Suprapubic skin (tissue), 4 donors: ENCODE results near the gene TTC28. TPM values are rescaled to one million over a fixed set of nuclear protein-coding genes. Genes with fewer than 3 reads are reported as not detected.

ENCODE experiments used
- DNase-seq, 2 donors: peaks; one replicate each; pipeline ENCODE4 v3.0.0-alpha.2; 2019; ENCODE audit warnings: low spot score in 2 of 2
- H3K27ac ChIP-seq: fragments of 200-600 bp; sonication (generic); one replicate; pipeline ENCODE4 v1.5.1; 2019
- H3K27me3 ChIP-seq: fragments of 200-600 bp; sonication (generic); one replicate; pipeline ENCODE4 v1.5.1; 2019
- H3K36me3 ChIP-seq: fragments of 200-600 bp; sonication (generic); one replicate; pipeline ENCODE4 v1.5.1; 2019
- H3K4me1 ChIP-seq: fragments of 200-600 bp; sonication (generic); one replicate; pipeline ENCODE4 v1.5.1; 2019
- H3K4me3 ChIP-seq: fragments of 200-600 bp; sonication (generic); one replicate; pipeline ENCODE4 v1.5.1; 2019; ENCODE audit warnings: mild to moderate bottlenecking
- H3K9me3 ChIP-seq: fragments of 200-600 bp; sonication (generic); one replicate; pipeline ENCODE4 v1.5.1; 2019
- CTCF ChIP-seq, 2 donors: fragments of 200-600 bp in 1 of 2; fragments of 450-650 bp in 1 of 2; sonication (generic) in 1 of 2; IDR thresholded peaks; one replicate each; pipeline ENCODE4 v1.5.1; 2016 to 2019; ENCODE audit warnings: antibody characterized with exemption in 2 of 2, mild to moderate bottlenecking in 1 of 2, moderate library complexity in 1 of 2
- EP300 ChIP-seq: sonication (generic); formaldehyde crosslinking; IDR thresholded peaks from one replicate; pipeline ENCODE4 v1.6.1; 2017; ENCODE audit warnings: antibody characterized with exemption
- POLR2A ChIP-seq, 2 donors: fragments of 450-650 bp; IDR thresholded peaks; one replicate each; pipeline ENCODE4 v1.6.1; 2017; ENCODE audit warnings: antibody characterized with exemption in 2 of 2, mild to moderate bottlenecking in 2 of 2, moderate library complexity in 2 of 2
- POLR2AphosphoS5 ChIP-seq, 3 donors: sonication (generic); formaldehyde crosslinking; IDR thresholded peaks; one replicate each; pipeline ENCODE4 v1.6.1; 2017; ENCODE audit warnings: antibody characterized with exemption in 3 of 3
- WGBS: methylation state at CpG from one replicate; pipeline ENCODE4 v1.1.5; 2018; 5-methylcytosine and 5-hydroxymethylcytosine counted together
- total RNA-seq, 4 donors: library from RNA; depleted of rRNA; stranded (reverse); fragments of >200 nt; gene quantifications; one replicate each; pipeline ENCODE4 v1.1.0, GENCODE V29; 2016

The TTC28 gene
- total RNA-seq, 4 donors from 2014 or later = 8.1 to 23.1 (median 11.7) TPM

- H3K27me3 ChIP-seq = no peaks in the 10 kb centered on the region
- TF ChIP-seq CTCF (IDR thresholded peaks at IDR 0.05) (no peak), POLR2AphosphoS5 (IDR thresholded peaks at IDR 0.05) (no peak), EP300 (no peak), POLR2A (IDR thresholded peaks at IDR 0.05) (no peak)
- no peaks in the 10 kb centered on the region for H3K9me3 ChIP-seq
- H3K27ac ChIP-seq = no peak overlapping the region
- no peaks in the 10 kb centered on the region for H3K36me3 ChIP-seq
- WGBS = 92% methylated on average over 1 of the region's 1 CpG
- DNase-seq = no peak
- H3K4me3 ChIP-seq = no peak overlapping the region
- H3K4me1 ChIP-seq = no peaks in the 10 kb centered on the region
Measured at GRCh38 chr22:28428271-28428670, 251.4 kb downstream of the TTC28 start.

- H3K27me3 ChIP-seq = no peaks in the 10 kb centered on the region
- H3K4me3 ChIP-seq = no peak overlapping the region
- H3K9me3 ChIP-seq = no peaks in the 10 kb centered on the region
- WGBS = 65% methylated on average over 3 of the region's 3 CpGs
- TF ChIP-seq POLR2A (IDR thresholded peaks at IDR 0.05) (no peak), CTCF (IDR thresholded peaks at IDR 0.05) (no peak), EP300 (no peak), POLR2AphosphoS5 (IDR thresholded peaks at IDR 0.05) (no peak)
- no peak overlapping the region for H3K27ac ChIP-seq
- no peaks in the 10 kb centered on the region for H3K36me3 ChIP-seq
- DNase-seq = no peak
- H3K4me1 ChIP-seq = no peaks in the 10 kb centered on the region
Measured at GRCh38 chr22:28426346-28427132, 253.1 kb downstream of the TTC28 start.

GRCh38 chr22:28425211-28425610 lies 254.4 kb downstream of the TTC28 start:
- Histone ChIP-seq H3K9me3 (no peaks in the 10 kb centered on the region), H3K4me3 (no peak overlapping the region), H3K27me3 (no peaks in the 10 kb centered on the region), H3K27ac (no peak overlapping the region), H3K4me1 (no peaks in the 10 kb centered on the region), H3K36me3 (no peaks in the 10 kb centered on the region)
- no peak for TF ChIP-seq POLR2A (IDR thresholded peaks at IDR 0.05)
- WGBS = 92% methylated on average over 2 of the region's 2 CpGs
- DNase-seq = no peak

GRCh38 chr22:28424427-28425080 lies 255.1 kb downstream of the TTC28 start:
- H3K4me1 ChIP-seq = no peaks in the 10 kb centered on the region
- H3K4me3 ChIP-seq = no peak overlapping the region
- TF ChIP-seq POLR2AphosphoS5 (IDR thresholded peaks at IDR 0.05) = no peak
- TF ChIP-seq POLR2A (IDR thresholded peaks at IDR 0.05) = no peak
- TF ChIP-seq EP300 = no peak
- no peak for TF ChIP-seq CTCF (IDR thresholded peaks at IDR 0.05)
- no peaks in the 10 kb centered on the region for H3K9me3 ChIP-seq
- WGBS = 94% methylated on average over 2 of the region's 2 CpGs
- no peaks in the 10 kb centered on the region for H3K27me3 ChIP-seq
- H3K36me3 ChIP-seq = no peaks in the 10 kb centered on the region
- DNase-seq = no peak
- no peak overlapping the region for H3K27ac ChIP-seq

- no peaks in the 10 kb centered on the region for H3K36me3 ChIP-seq
- H3K27me3 ChIP-seq = no peaks in the 10 kb centered on the region
- H3K9me3 ChIP-seq = no peaks in the 10 kb centered on the region
- WGBS = 85% methylated on average over 2 of the region's 2 CpGs
- no peaks in the 10 kb centered on the region for H3K4me1 ChIP-seq
- TF ChIP-seq EP300 (no peak), POLR2AphosphoS5 (IDR thresholded peaks at IDR 0.05) (no peak), POLR2A (IDR thresholded peaks at IDR 0.05) (no peak), CTCF (IDR thresholded peaks at IDR 0.05) (no peak)
- no peak overlapping the region for H3K4me3 ChIP-seq
- H3K27ac ChIP-seq = no peak overlapping the region
- DNase-seq = no peak
Measured at GRCh38 chr22:28419919-28420318, 259.7 kb downstream of the TTC28 start.
